ENCODE results near the gene TNFRSF17.

TNFRSF17 gene

GRCh38 chr16:11986521-11987057 is 21.6 kb downstream of the TNFRSF17 start:
- H3K4me3 ChIP-seq (replicated peaks; ENCODE audit: low read depth, low read length): no peak overlapping the region
- no peak for DNase-seq (ENCODE audit: extremely low read depth, insufficient read length)
- H3K27me3 ChIP-seq (replicated peaks; ENCODE audit: control insufficient read depth, insufficient read depth, low read length): no peaks in the 10 kb centered on the region
- no peak for TF ChIP-seq CTCF (IDR thresholded peaks at IDR 0.05; ENCODE audit: insufficient read depth, low read length, poor library complexity, severe bottlenecking)
- H3K36me3 ChIP-seq (ENCODE audit: control insufficient read depth, insufficient read depth, low read length): peaks cover 6% of the 10 kb centered on the region

GRCh38 chr16:11988258-11988978 is 23.4 kb downstream of the TNFRSF17 start:
- Histone ChIP-seq H3K27me3 (replicated peaks; ENCODE audit: control insufficient read depth, insufficient read depth, low read length) (no peaks in the 10 kb centered on the region), H3K4me3 (replicated peaks; ENCODE audit: low read depth, low read length) (no peak overlapping the region), H3K36me3 (ENCODE audit: control insufficient read depth, insufficient read depth, low read length) (peaks cover 6% of the 10 kb centered on the region)
- DNase-seq (ENCODE audit: extremely low read depth, insufficient read length): no peak
- no peak for TF ChIP-seq CTCF (IDR thresholded peaks at IDR 0.05; ENCODE audit: insufficient read depth, low read length, poor library complexity, severe bottlenecking)

- Histone ChIP-seq H3K4me3 (replicated peaks; ENCODE audit: low read depth, low read length) (no peak overlapping the region), H3K36me3 (ENCODE audit: control insufficient read depth, insufficient read depth, low read length) (peaks cover 11% of the 10 kb centered on the region), H3K27me3 (replicated peaks; ENCODE audit: control insufficient read depth, insufficient read depth, low read length) (no peaks in the 10 kb centered on the region)
- TF ChIP-seq CTCF (IDR thresholded peaks at IDR 0.05; ENCODE audit: insufficient read depth, low read length, poor library complexity, severe bottlenecking): no peak
- no peak for DNase-seq (ENCODE audit: extremely low read depth, insufficient read length)
Observed at GRCh38 chr16:11990702-11991390, 25.8 kb downstream of the TNFRSF17 start.

GRCh38 chr16:11992008-11992584 is 27.1 kb downstream of the TNFRSF17 start:
- Histone ChIP-seq H3K36me3 (ENCODE audit: control insufficient read depth, insufficient read depth, low read length) (peaks cover 10% of the 10 kb centered on the region), H3K4me3 (replicated peaks; ENCODE audit: low read depth, low read length) (no peak overlapping the region), H3K27me3 (replicated peaks; ENCODE audit: control insufficient read depth, insufficient read depth, low read length) (no peaks in the 10 kb centered on the region)
- TF ChIP-seq CTCF (IDR thresholded peaks at IDR 0.05; ENCODE audit: insufficient read depth, low read length, poor library complexity, severe bottlenecking): no peak
- no peak for DNase-seq (ENCODE audit: extremely low read depth, insufficient read length)

- no peak overlapping the region for H3K4me3 ChIP-seq (replicated peaks; ENCODE audit: low read depth, low read length)
Observed at GRCh38 chr16:11992586-11993524, 27.8 kb downstream of the TNFRSF17 start.

More at GRCh38 chr16:11992586-11993524, 27.8 kb downstream of the TNFRSF17 start:
- no peak for DNase-seq (ENCODE audit: extremely low read depth, insufficient read length)
- no peaks in the 10 kb centered on the region for H3K27me3 ChIP-seq (replicated peaks; ENCODE audit: control insufficient read depth, insufficient read depth, low read length)
- peaks cover 10% of the 10 kb centered on the region for H3K36me3 ChIP-seq (ENCODE audit: control insufficient read depth, insufficient read depth, low read length)
- TF ChIP-seq CTCF (IDR thresholded peaks at IDR 0.05; ENCODE audit: insufficient read depth, low read length, poor library complexity, severe bottlenecking): no peak
